Esophagus squamous epithelium (tissue), 4 donors: ENCODE measurements around the gene PKN2.

Experiments used
- CTCF ChIP-seq, 6 experiments: fragments of 450-650 bp in 4 of 6; fragments of 200-600 bp in 2 of 6; sonication (generic) in 2 of 6; IDR thresholded peaks; one replicate each; pipeline ENCODE4 v1.5.1; 2016 to 2019; ENCODE audit warnings: antibody characterized with exemption in 6 of 6, mild to moderate bottlenecking in 4 of 6, moderate library complexity in 4 of 6
- POLR2A ChIP-seq, 4 donors: fragments of 450-650 bp; IDR thresholded peaks; one replicate each; pipeline ENCODE4 v1.6.1; 2017; ENCODE audit warnings: antibody characterized with exemption in 4 of 4, mild to moderate bottlenecking in 4 of 4, moderate library complexity in 3 of 4

GRCh38 chr1:88801575-88802208 lies 117.6 kb downstream of the PKN2 start:
- TF ChIP-seq CTCF (IDR thresholded peaks at IDR 0.05) (no peak), POLR2A (IDR thresholded peaks at IDR 0.05) (no peak)
